WTC11 (cell line): ENCODE results near the gene ANTXR2. TPM values are rescaled to one million over a fixed set of nuclear protein-coding genes. Genes with fewer than 3 reads are reported as not detected.

ENCODE experiments used
- ATAC-seq: fragments of 200-7000 bp; cut with Tn5 transposase; 2 replicates; pipeline ENCODE4 v1.10.0; 2021; ENCODE audit warnings: mild to moderate bottlenecking, moderate library complexity
- CTCF ChIA-PET: fragments of 300-600 bp; sonication (Branson Sonifier 250); formaldehyde crosslinking; loops from one replicate; lab custom pipeline; 2021; ENCODE audit warnings: antibody characterized with exemption; lab: Charles Lee
- POLR2A ChIA-PET: fragments of 350-600 bp; sonication (Branson Sonifier 250); formaldehyde crosslinking; loops from one replicate; lab custom pipeline; 2021; ENCODE audit warnings: antibody characterized with exemption; lab: Charles Lee
- DNase-seq: peaks from one replicate; pipeline ENCODE4 v3.0.0; 2021; ENCODE audit warnings: low spot score
- H3K27ac Mint-ChIP-seq: 2 replicates; pipeline ENCODE4 v1.8.0; 2021; ENCODE audit warnings: mixed read lengths
- H3K27me3 Mint-ChIP-seq: 2 replicates; pipeline ENCODE4 v1.8.0; 2021; ENCODE audit warnings: low read depth, mild to moderate bottlenecking, moderate library complexity, mixed read lengths
- H3K36me3 Mint-ChIP-seq: 2 replicates; pipeline ENCODE4 v1.8.0; 2021; ENCODE audit warnings: mixed read lengths
- H3K4me1 Mint-ChIP-seq: 2 replicates; pipeline ENCODE4 v1.8.0; 2022; ENCODE audit warnings: mixed read lengths
- H3K4me3 Mint-ChIP-seq: 2 replicates; pipeline ENCODE4 v1.8.0; 2021; ENCODE audit warnings: mild to moderate bottlenecking, moderate library complexity, mixed read lengths
- H3K9me3 Mint-ChIP-seq: 2 replicates; pipeline ENCODE4 v1.8.0; 2021; ENCODE audit warnings: mixed read lengths
- CBFB ChIP-seq: sonication (generic); formaldehyde crosslinking; IDR thresholded peaks from 2 replicates; pipeline ENCODE4 v1.8.1; 2022; ENCODE audit warnings: mild to moderate bottlenecking, low read depth, missing genetic modification reagents
- KAT7 ChIP-seq: sonication (generic); formaldehyde crosslinking; IDR thresholded peaks from 2 replicates; pipeline ENCODE4 v1.8.1; 2023; ENCODE audit warnings: missing genetic modification reagents, mild to moderate bottlenecking, borderline replicate concordance
- MYBL2 ChIP-seq: sonication (generic); formaldehyde crosslinking; IDR thresholded peaks from 2 replicates; pipeline ENCODE4 v1.8.1; 2023; ENCODE audit warnings: mild to moderate bottlenecking, moderate library complexity, missing genetic modification reagents
- RORB ChIP-seq: fragments of 250-450 bp; sonication (Bioruptor Pico); IDR thresholded peaks from 2 replicates; pipeline ENCODE4 v1.9.0; 2021; ENCODE audit warnings: mild to moderate bottlenecking
- TEAD4 ChIP-seq: sonication (generic); formaldehyde crosslinking; IDR thresholded peaks from 2 replicates; pipeline ENCODE4 v1.8.0; 2022; ENCODE audit warnings: mild to moderate bottlenecking, missing genetic modification reagents
- ZBTB21 ChIP-seq: sonication (generic); formaldehyde crosslinking; IDR thresholded peaks from 2 replicates; pipeline ENCODE4 v1.8.1; 2023; ENCODE audit warnings: mild to moderate bottlenecking, missing genetic modification reagents, borderline replicate concordance
- ZNF138 ChIP-seq: sonication (generic); formaldehyde crosslinking; conservative IDR thresholded peaks from 2 replicates; pipeline ENCODE4 v1.8.1; 2022; ENCODE audit warnings: mild to moderate bottlenecking, moderate library complexity, missing genetic modification reagents
- total RNA-seq: library from RNA; stranded (reverse); gene quantifications from 3 replicates; pipeline ENCODE4 v1.2.3, GENCODE V29; 2021
- TF ChIP-seq, protein P1 (sequence below): sonication (generic); formaldehyde crosslinking; IDR thresholded peaks from 2 replicates; pipeline ENCODE4 v1.8.1; 2023; ENCODE audit warnings: mild to moderate bottlenecking, missing genetic modification reagents
- TF ChIP-seq, protein P2 (sequence below): sonication (generic); formaldehyde crosslinking; IDR thresholded peaks from 2 replicates; pipeline ENCODE4 v1.8.1; 2023; ENCODE audit warnings: mild to moderate bottlenecking, missing genetic modification reagents
- TF ChIP-seq, protein P3 (sequence below): sonication (generic); formaldehyde crosslinking; IDR thresholded peaks from 2 replicates; pipeline ENCODE4 v1.8.1; 2023; ENCODE audit warnings: mild to moderate bottlenecking, missing genetic modification reagents, moderate library complexity
- TF ChIP-seq, protein P4 (sequence below): fragments of 250-450 bp; sonication (Bioruptor Pico); IDR thresholded peaks from 2 replicates; pipeline ENCODE4 v1.9.0; 2021; ENCODE audit warnings: mild to moderate bottlenecking, borderline replicate concordance
- TF ChIP-seq, protein P5 (sequence below): sonication (generic); formaldehyde crosslinking; IDR thresholded peaks from 2 replicates; pipeline ENCODE4 v1.8.0; 2023; ENCODE audit warnings: mild to moderate bottlenecking, missing genetic modification reagents

The ANTXR2 gene
- total RNA-seq, 1 experiment from 2014 or later = 9.9 TPM

DNA sequence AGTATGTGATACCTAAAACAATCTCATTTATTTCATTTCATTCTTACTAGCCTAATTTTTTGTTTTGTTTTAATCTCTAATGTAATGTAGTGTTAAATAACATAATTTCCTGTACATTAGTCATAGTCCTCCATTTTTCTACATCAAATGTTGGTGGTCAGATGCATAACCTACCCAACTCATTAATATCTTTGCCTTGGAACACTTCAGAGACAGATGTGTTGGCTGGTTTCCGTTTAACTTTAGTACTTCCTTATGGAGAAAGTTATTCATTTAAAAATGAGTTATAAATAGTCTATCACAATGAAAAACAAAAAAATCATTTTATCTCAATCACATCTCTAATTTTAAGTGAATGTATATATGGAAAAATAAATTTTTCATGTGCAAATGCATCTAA lies 190.2 kb downstream of the ANTXR2 start (continued):
- TF ChIP-seq, protein P1, sequence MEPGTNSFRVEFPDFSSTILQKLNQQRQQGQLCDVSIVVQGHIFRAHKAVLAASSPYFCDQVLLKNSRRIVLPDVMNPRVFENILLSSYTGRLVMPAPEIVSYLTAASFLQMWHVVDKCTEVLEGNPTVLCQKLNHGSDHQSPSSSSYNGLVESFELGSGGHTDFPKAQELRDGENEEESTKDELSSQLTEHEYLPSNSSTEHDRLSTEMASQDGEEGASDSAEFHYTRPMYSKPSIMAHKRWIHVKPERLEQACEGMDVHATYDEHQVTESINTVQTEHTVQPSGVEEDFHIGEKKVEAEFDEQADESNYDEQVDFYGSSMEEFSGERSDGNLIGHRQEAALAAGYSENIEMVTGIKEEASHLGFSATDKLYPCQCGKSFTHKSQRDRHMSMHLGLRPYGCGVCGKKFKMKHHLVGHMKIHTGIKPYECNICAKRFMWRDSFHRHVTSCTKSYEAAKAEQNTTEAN (CRISPR knock-in tag) = no peak
- no peak for TF ChIP-seq ZNF138 (CRISPR knock-in tag)

DNA sequence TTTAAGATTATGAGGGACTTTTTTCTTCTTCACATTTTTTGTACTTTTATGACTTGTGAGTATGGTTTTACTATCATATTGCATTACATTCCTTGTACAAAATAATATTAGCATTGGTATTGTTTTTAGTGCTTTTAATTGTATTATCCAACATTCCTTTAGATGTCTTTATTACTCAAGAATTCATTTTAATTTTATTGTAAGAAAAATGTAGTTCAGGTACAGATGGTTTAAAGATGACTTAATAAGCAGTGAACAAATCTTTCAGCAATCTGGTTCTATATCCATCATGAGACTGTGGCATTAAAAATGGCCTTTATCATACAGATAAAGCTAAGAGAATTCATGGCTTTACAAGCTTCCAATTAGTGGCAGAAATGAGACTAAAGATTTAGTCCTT lies 191.6 kb downstream of the ANTXR2 start:
- TF ChIP-seq TEAD4 (CRISPR knock-in tag) = no peak
- TF ChIP-seq, protein P2, sequence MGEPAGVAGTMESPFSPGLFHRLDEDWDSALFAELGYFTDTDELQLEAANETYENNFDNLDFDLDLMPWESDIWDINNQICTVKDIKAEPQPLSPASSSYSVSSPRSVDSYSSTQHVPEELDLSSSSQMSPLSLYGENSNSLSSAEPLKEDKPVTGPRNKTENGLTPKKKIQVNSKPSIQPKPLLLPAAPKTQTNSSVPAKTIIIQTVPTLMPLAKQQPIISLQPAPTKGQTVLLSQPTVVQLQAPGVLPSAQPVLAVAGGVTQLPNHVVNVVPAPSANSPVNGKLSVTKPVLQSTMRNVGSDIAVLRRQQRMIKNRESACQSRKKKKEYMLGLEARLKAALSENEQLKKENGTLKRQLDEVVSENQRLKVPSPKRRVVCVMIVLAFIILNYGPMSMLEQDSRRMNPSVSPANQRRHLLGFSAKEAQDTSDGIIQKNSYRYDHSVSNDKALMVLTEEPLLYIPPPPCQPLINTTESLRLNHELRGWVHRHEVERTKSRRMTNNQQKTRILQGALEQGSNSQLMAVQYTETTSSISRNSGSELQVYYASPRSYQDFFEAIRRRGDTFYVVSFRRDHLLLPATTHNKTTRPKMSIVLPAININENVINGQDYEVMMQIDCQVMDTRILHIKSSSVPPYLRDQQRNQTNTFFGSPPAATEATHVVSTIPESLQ (CRISPR knock-in tag) = no peak
- TF ChIP-seq ZBTB21 = no peak
- TF ChIP-seq CBFB (CRISPR knock-in tag) = no peak
- peaks cover 10% of the 10 kb centered on the region for H3K9me3 Mint-ChIP-seq

DNA sequence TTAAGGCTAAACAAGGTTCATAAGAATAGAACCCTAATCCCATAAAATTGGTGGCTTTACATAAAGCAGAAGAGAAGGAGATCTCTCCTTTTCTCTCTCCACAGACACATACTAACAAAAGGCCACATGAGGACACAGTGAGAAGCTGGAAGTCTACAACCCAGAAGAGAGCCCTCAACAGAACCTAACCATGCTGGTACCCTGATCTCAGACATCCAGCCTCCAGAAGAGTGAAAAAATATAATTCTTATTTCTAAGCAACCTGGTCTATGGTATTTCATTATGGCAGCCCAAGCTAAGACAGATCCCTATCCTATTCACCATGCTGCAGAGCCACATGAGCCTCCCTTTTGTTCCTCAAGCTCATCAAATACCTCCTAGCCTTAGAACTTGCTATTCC lies 195.5 kb downstream of the ANTXR2 start:
- POLR2A ChIA-PET = no interaction called here
- Mint-ChIP-seq H3K27me3 (no peaks in the 10 kb centered on the region), H3K4me3 (no peak overlapping the region), H3K9me3 (peaks cover 10% of the 10 kb centered on the region), H3K36me3 (peaks cover 6% of the 10 kb centered on the region; the same call in 1 of the 2 replicates), H3K27ac (no peak overlapping the region), H3K4me1 (no peaks in the 10 kb centered on the region)
- TF ChIP-seq RORB (no peak), MYBL2 (no peak), KAT7 (CRISPR knock-in tag) (no peak)
- TF ChIP-seq, protein P3, sequence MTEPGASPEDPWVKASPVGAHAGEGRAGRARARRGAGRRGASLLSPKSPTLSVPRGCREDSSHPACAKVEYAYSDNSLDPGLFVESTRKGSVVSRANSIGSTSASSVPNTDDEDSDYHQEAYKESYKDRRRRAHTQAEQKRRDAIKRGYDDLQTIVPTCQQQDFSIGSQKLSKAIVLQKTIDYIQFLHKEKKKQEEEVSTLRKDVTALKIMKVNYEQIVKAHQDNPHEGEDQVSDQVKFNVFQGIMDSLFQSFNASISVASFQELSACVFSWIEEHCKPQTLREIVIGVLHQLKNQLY (CRISPR knock-in tag) = no peak
- TF ChIP-seq, protein P4, sequence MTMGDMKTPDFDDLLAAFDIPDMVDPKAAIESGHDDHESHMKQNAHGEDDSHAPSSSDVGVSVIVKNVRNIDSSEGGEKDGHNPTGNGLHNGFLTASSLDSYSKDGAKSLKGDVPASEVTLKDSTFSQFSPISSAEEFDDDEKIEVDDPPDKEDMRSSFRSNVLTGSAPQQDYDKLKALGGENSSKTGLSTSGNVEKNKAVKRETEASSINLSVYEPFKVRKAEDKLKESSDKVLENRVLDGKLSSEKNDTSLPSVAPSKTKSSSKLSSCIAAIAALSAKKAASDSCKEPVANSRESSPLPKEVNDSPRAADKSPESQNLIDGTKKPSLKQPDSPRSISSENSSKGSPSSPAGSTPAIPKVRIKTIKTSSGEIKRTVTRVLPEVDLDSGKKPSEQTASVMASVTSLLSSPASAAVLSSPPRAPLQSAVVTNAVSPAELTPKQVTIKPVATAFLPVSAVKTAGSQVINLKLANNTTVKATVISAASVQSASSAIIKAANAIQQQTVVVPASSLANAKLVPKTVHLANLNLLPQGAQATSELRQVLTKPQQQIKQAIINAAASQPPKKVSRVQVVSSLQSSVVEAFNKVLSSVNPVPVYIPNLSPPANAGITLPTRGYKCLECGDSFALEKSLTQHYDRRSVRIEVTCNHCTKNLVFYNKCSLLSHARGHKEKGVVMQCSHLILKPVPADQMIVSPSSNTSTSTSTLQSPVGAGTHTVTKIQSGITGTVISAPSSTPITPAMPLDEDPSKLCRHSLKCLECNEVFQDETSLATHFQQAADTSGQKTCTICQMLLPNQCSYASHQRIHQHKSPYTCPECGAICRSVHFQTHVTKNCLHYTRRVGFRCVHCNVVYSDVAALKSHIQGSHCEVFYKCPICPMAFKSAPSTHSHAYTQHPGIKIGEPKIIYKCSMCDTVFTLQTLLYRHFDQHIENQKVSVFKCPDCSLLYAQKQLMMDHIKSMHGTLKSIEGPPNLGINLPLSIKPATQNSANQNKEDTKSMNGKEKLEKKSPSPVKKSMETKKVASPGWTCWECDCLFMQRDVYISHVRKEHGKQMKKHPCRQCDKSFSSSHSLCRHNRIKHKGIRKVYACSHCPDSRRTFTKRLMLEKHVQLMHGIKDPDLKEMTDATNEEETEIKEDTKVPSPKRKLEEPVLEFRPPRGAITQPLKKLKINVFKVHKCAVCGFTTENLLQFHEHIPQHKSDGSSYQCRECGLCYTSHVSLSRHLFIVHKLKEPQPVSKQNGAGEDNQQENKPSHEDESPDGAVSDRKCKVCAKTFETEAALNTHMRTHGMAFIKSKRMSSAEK = no peak
- TF ChIP-seq, protein P1 (CRISPR knock-in tag) = no peak
- TF ChIP-seq, protein P5, sequence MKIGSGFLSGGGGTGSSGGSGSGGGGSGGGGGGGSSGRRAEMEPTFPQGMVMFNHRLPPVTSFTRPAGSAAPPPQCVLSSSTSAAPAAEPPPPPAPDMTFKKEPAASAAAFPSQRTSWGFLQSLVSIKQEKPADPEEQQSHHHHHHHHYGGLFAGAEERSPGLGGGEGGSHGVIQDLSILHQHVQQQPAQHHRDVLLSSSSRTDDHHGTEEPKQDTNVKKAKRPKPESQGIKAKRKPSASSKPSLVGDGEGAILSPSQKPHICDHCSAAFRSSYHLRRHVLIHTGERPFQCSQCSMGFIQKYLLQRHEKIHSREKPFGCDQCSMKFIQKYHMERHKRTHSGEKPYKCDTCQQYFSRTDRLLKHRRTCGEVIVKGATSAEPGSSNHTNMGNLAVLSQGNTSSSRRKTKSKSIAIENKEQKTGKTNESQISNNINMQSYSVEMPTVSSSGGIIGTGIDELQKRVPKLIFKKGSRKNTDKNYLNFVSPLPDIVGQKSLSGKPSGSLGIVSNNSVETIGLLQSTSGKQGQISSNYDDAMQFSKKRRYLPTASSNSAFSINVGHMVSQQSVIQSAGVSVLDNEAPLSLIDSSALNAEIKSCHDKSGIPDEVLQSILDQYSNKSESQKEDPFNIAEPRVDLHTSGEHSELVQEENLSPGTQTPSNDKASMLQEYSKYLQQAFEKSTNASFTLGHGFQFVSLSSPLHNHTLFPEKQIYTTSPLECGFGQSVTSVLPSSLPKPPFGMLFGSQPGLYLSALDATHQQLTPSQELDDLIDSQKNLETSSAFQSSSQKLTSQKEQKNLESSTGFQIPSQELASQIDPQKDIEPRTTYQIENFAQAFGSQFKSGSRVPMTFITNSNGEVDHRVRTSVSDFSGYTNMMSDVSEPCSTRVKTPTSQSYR (CRISPR knock-in tag) = no peak
- CTCF ChIA-PET = no interaction called here
- ATAC-seq (no peak), DNase-seq (no peak)

More for the DNA sequence above, 191.6 kb downstream of the ANTXR2 start:
- Mint-ChIP-seq H3K27me3 (no peaks in the 10 kb centered on the region), H3K36me3 (peaks cover 6% of the 10 kb centered on the region; the same call in 1 of the 2 replicates), H3K4me1 (no peaks in the 10 kb centered on the region), H3K27ac (no peak overlapping the region), H3K4me3 (no peak overlapping the region)
- DNase-seq (no peak), ATAC-seq (no peak)
- POLR2A ChIA-PET = no interaction called here
- CTCF ChIA-PET = no interaction called here
